K562 (cell line): ENCODE measurements around the gene CMBL. TPM values are rescaled to one million over a fixed set of nuclear protein-coding genes. Genes with fewer than 3 reads are reported as not detected.

Source experiments
- CREBBP ChIP-seq: IDR thresholded peaks from one replicate; pipeline ENCODE4 v1.6.1; 2012; ENCODE audit warnings: low read depth, mild to moderate bottlenecking, control low read depth, inconsistent platforms, low read length
- KDM1A ChIP-seq, 2 experiments: fragments of 450-650 bp; IDR thresholded peaks; 2 replicates each; pipeline ENCODE4 v1.6.1; 2016; ENCODE audit warnings: mild to moderate bottlenecking in 2 of 2
- NR2C2 ChIP-seq, 2 experiments: fragments of 200-800 bp in 1 of 2; sonication (Bioruptor generic) in 1 of 2; sonication (generic) in 1 of 2; formaldehyde crosslinking in 1 of 2; IDR thresholded peaks; 2 replicates each; pipeline versions ENCODE4 v1.6.1 to v1.8.0; 2016 to 2022; ENCODE audit warnings: mild to moderate bottlenecking in 1 of 2, missing compliant biosample characterization in 1 of 2, missing genetic modification characterization in 1 of 2, missing genetic modification reagents in 1 of 2
- PTTG1 ChIP-seq: fragments of 450-650 bp; IDR thresholded peaks from 2 replicates; pipeline ENCODE4 v1.6.1; 2016; ENCODE audit warnings: low read depth, mild to moderate bottlenecking, missing genetic modification characterization, missing compliant biosample characterization
- RBBP5 ChIP-seq: fragments of 200-600 bp; sonication (generic); IDR thresholded peaks from 2 replicates; pipeline ENCODE4 v1.6.1; 2012; ENCODE audit warnings: borderline replicate concordance, mild to moderate bottlenecking, low read length, control low read depth, inconsistent platforms; ENCODE audit not compliant: insufficient read depth, poor library complexity, severe bottlenecking
- ZNF212 ChIP-seq: fragments of 450-650 bp; formaldehyde crosslinking; IDR thresholded peaks from 2 replicates; pipeline ENCODE4 v1.4.0; 2020; ENCODE audit warnings: mild to moderate bottlenecking
- ZNF589 ChIP-seq: fragments of 200-800 bp; sonication (Bioruptor generic); IDR thresholded peaks from 2 replicates; pipeline ENCODE4 v1.6.1; 2016; ENCODE audit warnings: low read depth, missing genetic modification characterization, missing compliant biosample characterization
- polyA plus RNA-seq, 8 experiments: library from polyadenylated mRNA; depleted of rRNA in 4 of 8; stranded (reverse) in 5 of 8; unstranded in 3 of 8; fragments of >200 nt; fragmentation: Nextera tagmentation in 2 of 8; fragmentation: Illumina TruSeq in 1 of 8; extraction: Ambion mirVana in 2 of 8; extraction: Trizol in 1 of 8; gene quantifications; 2 replicates each; pipeline versions ENCODE4 v1.2.1 to v1.2.3, GENCODE V29; 2011 to 2014; ENCODE audit warnings: inconsistent platforms in 1 of 8, missing spikeins in 1 of 8
- total RNA-seq, 7 experiments: library from RNA; depleted of rRNA in 6 of 7; stranded (reverse); fragments of >200 nt in 6 of 7; fragmentation: Illumina TruSeq in 2 of 7; extraction: Trizol in 2 of 7; gene quantifications; 2 replicates each; pipeline versions ENCODE4 v1.2.1 to v1.2.3, GENCODE V29; 2011 to 2021; ENCODE audit warnings: low replicate concordance in 1 of 7
- TF ChIP-seq, protein P1 (sequence below), 2 experiments: fragments of 450-650 bp; conservative IDR thresholded peaks; 2 replicates each; pipeline ENCODE4 v1.6.1; 2017; ENCODE audit warnings: mild to moderate bottlenecking in 2 of 2, moderate library complexity in 2 of 2
- TF ChIP-seq, protein P2 (sequence below): fragments of 250-450 bp; sonication (Bioruptor Pico); IDR thresholded peaks from 2 replicates; pipeline ENCODE4 v1.8.0; 2021; ENCODE audit warnings: moderate library complexity, mild to moderate bottlenecking, inconsistent platforms
- TF ChIP-seq, protein P3 (sequence below): fragments of 450-650 bp; formaldehyde crosslinking; IDR thresholded peaks from 2 replicates; pipeline ENCODE4 v1.4.0; 2020; ENCODE audit warnings: mild to moderate bottlenecking
- TF ChIP-seq, protein P4 (sequence below): sonication (generic); formaldehyde crosslinking; IDR thresholded peaks from 2 replicates; pipeline ENCODE4 v1.8.0; 2023; ENCODE audit warnings: mild to moderate bottlenecking, missing genetic modification reagents
- TF ChIP-seq, protein P5 (sequence below): fragments of 450-650 bp; IDR thresholded peaks from 2 replicates; pipeline ENCODE4 v1.6.1; 2016
- TF ChIP-seq, protein P6 (sequence below): sonication (generic); formaldehyde crosslinking; IDR thresholded peaks from 2 replicates; pipeline ENCODE4 v1.8.1; 2022; ENCODE audit warnings: missing genetic modification reagents

CMBL gene
- total and polyA plus RNA-seq, 9 of the 15 experiments (the other 6 are each of a cell fraction or from before 2014, with no cell fraction given): 22.6 to 192 (median 71.1) TPM

DNA sequence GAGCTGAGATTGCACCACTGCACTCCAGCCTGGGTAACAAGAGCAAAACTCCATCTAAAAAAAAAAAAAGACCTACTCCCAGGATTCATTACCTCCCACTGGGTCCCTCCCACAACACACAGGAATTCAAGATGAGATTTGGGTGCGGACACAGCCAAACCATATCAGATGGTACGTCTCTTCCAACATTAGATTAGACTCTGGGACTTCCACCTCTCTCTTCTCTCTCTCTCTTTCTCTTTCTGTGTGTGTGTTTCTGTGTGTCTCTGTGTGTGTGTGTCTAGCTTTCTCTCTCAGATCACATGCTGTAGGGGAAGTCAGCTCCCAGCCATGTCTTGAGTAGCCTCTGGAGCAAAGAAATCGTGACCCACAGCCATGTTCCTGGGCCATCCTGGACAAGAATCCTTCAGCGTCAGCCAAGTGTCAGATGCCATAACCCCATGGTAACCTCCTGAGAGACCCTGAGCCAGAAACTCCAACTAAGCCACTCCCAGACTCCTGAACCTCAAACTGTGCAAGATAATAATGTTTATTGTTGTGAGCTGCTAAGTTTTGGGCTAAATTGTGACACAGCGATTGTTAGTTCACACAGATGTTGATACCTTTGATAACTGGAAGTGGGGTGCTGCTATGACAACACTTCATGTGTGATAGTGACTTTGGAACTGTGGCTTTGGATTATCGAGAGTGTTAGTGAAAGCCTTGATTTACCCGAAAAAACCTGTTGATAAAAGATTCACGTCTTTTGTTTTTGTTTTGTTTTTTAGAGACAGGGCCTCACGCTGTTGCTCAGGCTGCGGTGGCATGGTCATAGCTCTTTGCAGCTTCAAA is 4.1 kb upstream of the CMBL start (continued):
- TF ChIP-seq, protein P1, sequence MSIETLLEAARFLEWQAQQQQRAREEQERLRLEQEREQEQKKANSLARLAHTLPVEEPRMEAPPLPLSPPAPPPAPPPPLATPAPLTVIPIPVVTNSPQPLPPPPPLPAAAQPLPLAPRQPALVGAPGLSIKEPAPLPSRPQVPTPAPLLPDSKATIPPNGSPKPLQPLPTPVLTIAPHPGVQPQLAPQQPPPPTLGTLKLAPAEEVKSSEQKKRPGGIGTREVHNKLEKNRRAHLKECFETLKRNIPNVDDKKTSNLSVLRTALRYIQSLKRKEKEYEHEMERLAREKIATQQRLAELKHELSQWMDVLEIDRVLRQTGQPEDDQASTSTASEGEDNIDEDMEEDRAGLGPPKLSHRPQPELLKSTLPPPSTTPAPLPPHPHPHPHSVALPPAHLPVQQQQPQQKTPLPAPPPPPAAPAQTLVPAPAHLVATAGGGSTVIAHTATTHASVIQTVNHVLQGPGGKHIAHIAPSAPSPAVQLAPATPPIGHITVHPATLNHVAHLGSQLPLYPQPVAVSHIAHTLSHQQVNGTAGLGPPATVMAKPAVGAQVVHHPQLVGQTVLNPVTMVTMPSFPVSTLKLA (conservative IDR thresholded peaks at IDR 0.05): 0 out of 4 replicates have a peak, but pooled peaks of 1 of the 2 experiments have one; percentile 36
- TF ChIP-seq, protein P2, sequence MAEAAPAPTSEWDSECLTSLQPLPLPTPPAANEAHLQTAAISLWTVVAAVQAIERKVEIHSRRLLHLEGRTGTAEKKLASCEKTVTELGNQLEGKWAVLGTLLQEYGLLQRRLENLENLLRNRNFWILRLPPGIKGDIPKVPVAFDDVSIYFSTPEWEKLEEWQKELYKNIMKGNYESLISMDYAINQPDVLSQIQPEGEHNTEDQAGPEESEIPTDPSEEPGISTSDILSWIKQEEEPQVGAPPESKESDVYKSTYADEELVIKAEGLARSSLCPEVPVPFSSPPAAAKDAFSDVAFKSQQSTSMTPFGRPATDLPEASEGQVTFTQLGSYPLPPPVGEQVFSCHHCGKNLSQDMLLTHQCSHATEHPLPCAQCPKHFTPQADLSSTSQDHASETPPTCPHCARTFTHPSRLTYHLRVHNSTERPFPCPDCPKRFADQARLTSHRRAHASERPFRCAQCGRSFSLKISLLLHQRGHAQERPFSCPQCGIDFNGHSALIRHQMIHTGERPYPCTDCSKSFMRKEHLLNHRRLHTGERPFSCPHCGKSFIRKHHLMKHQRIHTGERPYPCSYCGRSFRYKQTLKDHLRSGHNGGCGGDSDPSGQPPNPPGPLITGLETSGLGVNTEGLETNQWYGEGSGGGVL: no peak
- TF ChIP-seq CREBBP (no peak), ZNF212 (peak; percentile 94), NR2C2 (CRISPR knock-in tag; IDR thresholded peaks at IDR 0.05) (no peak), NR2C2 (tag; IDR thresholded peaks at IDR 0.05) (peak; percentile 59), RBBP5 (no peak), PTTG1 (0 out of 2 replicates have a peak, but pooled peaks have one; percentile 20), KDM1A (IDR thresholded peaks at IDR 0.05) (peak; percentile 25 to 44; a peak in 2 of 4 replicates), ZNF589 (CRISPR knock-in tag) (no peak)
- TF ChIP-seq, protein P3, sequence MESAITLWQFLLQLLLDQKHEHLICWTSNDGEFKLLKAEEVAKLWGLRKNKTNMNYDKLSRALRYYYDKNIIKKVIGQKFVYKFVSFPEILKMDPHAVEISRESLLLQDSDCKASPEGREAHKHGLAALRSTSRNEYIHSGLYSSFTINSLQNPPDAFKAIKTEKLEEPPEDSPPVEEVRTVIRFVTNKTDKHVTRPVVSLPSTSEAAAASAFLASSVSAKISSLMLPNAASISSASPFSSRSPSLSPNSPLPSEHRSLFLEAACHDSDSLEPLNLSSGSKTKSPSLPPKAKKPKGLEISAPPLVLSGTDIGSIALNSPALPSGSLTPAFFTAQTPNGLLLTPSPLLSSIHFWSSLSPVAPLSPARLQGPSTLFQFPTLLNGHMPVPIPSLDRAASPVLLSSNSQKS: peak; percentile 60; the same call in 1 of the 2 replicates
- TF ChIP-seq, protein P4, sequence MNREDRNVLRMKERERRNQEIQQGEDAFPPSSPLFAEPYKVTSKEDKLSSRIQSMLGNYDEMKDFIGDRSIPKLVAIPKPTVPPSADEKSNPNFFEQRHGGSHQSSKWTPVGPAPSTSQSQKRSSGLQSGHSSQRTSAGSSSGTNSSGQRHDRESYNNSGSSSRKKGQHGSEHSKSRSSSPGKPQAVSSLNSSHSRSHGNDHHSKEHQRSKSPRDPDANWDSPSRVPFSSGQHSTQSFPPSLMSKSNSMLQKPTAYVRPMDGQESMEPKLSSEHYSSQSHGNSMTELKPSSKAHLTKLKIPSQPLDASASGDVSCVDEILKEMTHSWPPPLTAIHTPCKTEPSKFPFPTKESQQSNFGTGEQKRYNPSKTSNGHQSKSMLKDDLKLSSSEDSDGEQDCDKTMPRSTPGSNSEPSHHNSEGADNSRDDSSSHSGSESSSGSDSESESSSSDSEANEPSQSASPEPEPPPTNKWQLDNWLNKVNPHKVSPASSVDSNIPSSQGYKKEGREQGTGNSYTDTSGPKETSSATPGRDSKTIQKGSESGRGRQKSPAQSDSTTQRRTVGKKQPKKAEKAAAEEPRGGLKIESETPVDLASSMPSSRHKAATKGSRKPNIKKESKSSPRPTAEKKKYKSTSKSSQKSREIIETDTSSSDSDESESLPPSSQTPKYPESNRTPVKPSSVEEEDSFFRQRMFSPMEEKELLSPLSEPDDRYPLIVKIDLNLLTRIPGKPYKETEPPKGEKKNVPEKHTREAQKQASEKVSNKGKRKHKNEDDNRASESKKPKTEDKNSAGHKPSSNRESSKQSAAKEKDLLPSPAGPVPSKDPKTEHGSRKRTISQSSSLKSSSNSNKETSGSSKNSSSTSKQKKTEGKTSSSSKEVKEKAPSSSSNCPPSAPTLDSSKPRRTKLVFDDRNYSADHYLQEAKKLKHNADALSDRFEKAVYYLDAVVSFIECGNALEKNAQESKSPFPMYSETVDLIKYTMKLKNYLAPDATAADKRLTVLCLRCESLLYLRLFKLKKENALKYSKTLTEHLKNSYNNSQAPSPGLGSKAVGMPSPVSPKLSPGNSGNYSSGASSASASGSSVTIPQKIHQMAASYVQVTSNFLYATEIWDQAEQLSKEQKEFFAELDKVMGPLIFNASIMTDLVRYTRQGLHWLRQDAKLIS (CRISPR knock-in tag): no peak
- TF ChIP-seq, protein P5, sequence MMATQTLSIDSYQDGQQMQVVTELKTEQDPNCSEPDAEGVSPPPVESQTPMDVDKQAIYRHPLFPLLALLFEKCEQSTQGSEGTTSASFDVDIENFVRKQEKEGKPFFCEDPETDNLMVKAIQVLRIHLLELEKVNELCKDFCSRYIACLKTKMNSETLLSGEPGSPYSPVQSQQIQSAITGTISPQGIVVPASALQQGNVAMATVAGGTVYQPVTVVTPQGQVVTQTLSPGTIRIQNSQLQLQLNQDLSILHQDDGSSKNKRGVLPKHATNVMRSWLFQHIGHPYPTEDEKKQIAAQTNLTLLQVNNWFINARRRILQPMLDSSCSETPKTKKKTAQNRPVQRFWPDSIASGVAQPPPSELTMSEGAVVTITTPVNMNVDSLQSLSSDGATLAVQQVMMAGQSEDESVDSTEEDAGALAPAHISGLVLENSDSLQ: peak; percentile 38; the same call in 1 of the 2 replicates
- TF ChIP-seq, protein P6, sequence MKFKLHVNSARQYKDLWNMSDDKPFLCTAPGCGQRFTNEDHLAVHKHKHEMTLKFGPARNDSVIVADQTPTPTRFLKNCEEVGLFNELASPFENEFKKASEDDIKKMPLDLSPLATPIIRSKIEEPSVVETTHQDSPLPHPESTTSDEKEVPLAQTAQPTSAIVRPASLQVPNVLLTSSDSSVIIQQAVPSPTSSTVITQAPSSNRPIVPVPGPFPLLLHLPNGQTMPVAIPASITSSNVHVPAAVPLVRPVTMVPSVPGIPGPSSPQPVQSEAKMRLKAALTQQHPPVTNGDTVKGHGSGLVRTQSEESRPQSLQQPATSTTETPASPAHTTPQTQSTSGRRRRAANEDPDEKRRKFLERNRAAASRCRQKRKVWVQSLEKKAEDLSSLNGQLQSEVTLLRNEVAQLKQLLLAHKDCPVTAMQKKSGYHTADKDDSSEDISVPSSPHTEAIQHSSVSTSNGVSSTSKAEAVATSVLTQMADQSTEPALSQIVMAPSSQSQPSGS: no peak
